SJSA1 (cell line): ENCODE measurements around the gene ETF1. TPM values are rescaled to one million over a fixed set of nuclear protein-coding genes. Genes with fewer than 3 reads are reported as not detected.

Experiments
- DNase-seq, 2 experiments: peaks; one replicate each; pipeline ENCODE4 v3.0.0-alpha.2; 2015 to 2020; ENCODE audit warnings: low spot score in 2 of 2, low read depth in 1 of 2
- H3K27ac ChIP-seq: fragments of 250-450 bp; sonication (Bioruptor Pico); 2 replicates; pipeline ENCODE4 v1.5.1; 2020; ENCODE audit warnings: mild to moderate bottlenecking, moderate library complexity
- H3K27me3 ChIP-seq: fragments of 250-450 bp; sonication (Bioruptor Pico); replicated peaks from 2 replicates; pipeline ENCODE4 v1.5.1; 2020; ENCODE audit warnings: mild to moderate bottlenecking, moderate library complexity
- H3K36me3 ChIP-seq: fragments of 250-450 bp; sonication (Bioruptor Pico); 2 replicates; pipeline ENCODE4 v1.5.1; 2020; ENCODE audit warnings: mild to moderate bottlenecking
- H3K4me1 ChIP-seq: fragments of 250-450 bp; sonication (Bioruptor Pico); replicated peaks from 2 replicates; pipeline ENCODE4 v1.6.1; 2021; ENCODE audit warnings: mild to moderate bottlenecking
- H3K4me3 ChIP-seq: fragments of 250-450 bp; sonication (Bioruptor Pico); 2 replicates; pipeline ENCODE4 v1.5.1; 2020; ENCODE audit warnings: mild to moderate bottlenecking
- H3K9me3 ChIP-seq: fragments of 250-450 bp; sonication (Bioruptor Pico); replicated peaks from 2 replicates; pipeline ENCODE4 v1.5.1; 2020; ENCODE audit warnings: mild to moderate bottlenecking
- total RNA-seq: library from RNA; depleted of rRNA; stranded (reverse); fragments of >200 nt; shearing (Covaris generic); gene quantifications from 2 replicates; pipeline ENCODE4 v1.2.3, GENCODE V29; 2014; rRNA removed

Gene ETF1
- 134 and 167 TPM in 2 replicates for total RNA-seq

DNA sequence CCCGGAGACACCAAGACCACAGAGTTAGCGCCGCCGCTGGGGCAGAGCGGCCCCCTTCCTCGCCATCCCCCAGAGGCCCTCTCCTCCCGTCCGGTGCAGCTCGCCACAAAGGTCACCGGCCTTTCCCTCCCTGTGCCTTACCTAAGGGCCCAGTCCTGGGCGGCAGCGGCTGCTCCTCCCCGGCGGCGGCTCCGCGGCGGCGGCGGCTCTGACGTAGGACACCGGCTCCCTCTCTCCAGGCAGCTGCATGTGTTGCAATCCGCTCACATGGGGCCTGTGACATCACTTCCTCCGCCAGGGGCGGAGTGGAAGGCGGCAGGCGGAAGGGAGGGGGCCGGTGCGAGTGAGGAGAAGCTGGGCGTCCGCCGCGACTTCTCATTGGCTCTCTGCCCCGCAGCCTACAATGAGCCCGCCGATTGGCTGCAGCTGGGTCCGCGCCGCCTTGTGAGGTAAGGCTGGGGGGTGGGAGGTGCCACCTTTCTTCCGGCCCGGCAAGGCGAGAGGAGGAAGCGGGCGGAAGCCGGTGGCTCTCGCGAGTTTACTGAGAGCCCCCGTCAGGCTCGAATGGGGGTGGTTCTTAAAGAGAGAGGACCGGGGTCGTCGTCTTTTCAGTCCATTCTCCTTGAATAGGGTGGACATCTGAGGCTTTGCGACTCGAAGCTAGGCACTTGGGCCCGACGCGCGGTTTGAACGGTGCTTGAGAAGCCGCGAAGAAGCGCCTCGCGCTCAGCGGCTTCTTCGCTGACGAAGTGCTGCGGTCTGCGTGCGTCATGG, at the start of gene ETF1:
TSS of gene ETF1 (minus strand) at position 281 of the 774 bp plus-strand sequence. CDS start 318 bp downstream, outside the sequence.
- H3K27me3 ChIP-seq, result no peaks in the 10 kb centered on the region
- H3K4me3 ChIP-seq, result peak within 1 kb of the TSS; percentile 77
- peak; percentile 100 for DNase-seq
- peaks cover 53% of the 10 kb centered on the region for H3K36me3 ChIP-seq
- H3K27ac ChIP-seq, result peak within 1 kb of the TSS; percentile 99
- H3K4me1 ChIP-seq, result peaks cover 23% of the 10 kb centered on the region
- H3K9me3 ChIP-seq, result no peaks in the 10 kb centered on the region

DNA sequence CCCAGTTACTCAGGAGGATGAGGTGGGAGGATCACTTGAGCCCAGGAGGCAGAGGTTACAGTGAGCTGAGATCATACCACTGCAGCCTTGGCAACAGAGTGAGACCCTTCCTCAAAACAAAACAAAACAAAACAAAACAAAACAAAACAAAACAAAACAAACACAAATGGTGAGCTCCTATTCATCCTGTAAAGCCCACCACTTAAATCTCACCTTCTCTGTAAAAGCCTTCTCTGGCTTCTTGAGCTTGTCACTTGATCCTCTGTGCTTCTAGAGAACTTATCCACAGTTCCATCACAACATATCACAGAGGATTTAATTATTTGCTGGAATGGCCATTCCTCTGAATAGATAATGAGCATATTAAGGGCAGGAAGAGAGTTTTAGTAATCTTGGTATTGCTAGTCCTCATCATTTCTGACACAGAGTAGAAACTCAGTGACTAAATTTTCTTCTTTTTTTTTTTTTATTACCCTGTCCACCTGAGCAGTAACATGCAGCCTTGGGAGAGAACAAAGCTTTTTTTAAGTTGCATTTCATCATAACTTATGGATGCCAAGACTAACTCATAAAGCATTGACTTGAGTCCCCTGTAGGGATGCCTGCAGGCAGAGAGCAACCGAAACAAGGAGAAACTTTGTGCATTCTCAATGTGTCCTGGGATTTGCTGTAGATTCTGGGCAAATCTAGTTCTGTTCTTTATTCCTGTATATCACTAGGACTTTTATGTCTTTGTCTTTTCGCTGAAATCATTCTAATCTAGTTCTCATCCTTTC, 45.2 kb upstream of the ETF1 start:
- no peaks in the 10 kb centered on the region for H3K4me1 ChIP-seq
- H3K9me3 ChIP-seq, result no peaks in the 10 kb centered on the region
- no peak for DNase-seq
- no peaks in the 10 kb centered on the region for H3K36me3 ChIP-seq
- H3K27ac ChIP-seq, result no peak overlapping the region
- H3K27me3 ChIP-seq, result peaks cover 10% of the 10 kb centered on the region; the same call in 1 of the 2 replicates
- H3K4me3 ChIP-seq, result no peak overlapping the region

DNA sequence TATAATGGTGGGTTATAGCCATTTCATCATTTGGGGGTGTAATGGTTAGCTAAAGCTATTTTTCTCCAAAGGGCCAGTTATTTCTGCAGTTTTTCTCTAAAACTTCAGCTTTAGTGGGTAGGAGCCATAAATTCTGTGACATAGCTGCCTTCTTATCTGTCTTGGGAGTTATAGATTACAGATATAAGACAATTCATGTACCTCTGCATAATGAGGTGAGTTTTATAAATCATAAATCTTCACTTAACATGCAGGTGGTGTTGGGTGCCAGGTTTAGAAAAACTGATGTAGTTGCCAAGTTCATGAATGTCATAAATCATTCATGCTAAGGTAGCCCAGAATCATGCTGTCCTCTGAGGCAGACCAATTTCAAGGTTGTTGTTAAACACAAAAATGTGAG, 42.1 kb upstream of the ETF1 start:
- H3K9me3 ChIP-seq, result no peaks in the 10 kb centered on the region
- no peak for DNase-seq
- peaks cover 10% of the 10 kb centered on the region; the same call in 1 of the 2 replicates for H3K27me3 ChIP-seq
- H3K27ac ChIP-seq, result no peak overlapping the region
- H3K4me3 ChIP-seq, result no peak overlapping the region
- no peaks in the 10 kb centered on the region for H3K36me3 ChIP-seq
- no peaks in the 10 kb centered on the region for H3K4me1 ChIP-seq

DNA sequence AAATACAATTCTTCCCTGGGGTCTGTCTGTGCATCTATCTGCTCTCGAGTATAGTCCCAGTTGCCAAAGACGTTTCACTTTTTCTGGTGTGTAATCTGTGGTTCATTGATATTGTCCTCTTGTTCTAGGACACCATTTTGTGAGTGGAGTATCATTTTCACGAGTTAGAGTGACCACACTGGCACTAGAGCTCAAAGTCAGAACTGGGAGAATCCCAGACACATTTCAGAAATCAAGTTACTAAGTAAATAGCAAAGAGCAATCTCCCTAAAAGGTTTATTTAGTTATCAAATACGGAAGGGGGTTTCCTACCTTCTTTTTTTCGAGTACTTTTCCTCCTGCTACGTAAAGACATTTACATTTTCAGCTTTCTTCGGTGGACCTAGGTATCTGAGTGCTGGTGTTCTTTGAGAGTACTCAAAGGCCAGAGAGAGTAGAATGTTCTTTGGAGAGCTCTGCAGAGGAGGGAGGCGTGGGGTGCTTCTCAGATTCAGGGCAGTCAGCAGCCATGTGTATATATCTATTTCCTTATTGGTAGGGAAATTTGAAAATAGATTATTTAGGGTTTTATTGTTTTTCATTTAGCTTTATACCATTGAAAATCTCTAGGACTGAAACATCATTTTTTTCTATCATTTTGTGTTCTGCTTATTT, 41.1 kb upstream of the ETF1 start:
- no peaks in the 10 kb centered on the region for H3K9me3 ChIP-seq
- no peaks in the 10 kb centered on the region for H3K4me1 ChIP-seq
- H3K27ac ChIP-seq, result no peak overlapping the region
- no peak overlapping the region for H3K4me3 ChIP-seq
- H3K27me3 ChIP-seq, result peaks cover 10% of the 10 kb centered on the region; the same call in 1 of the 2 replicates
- no peak for DNase-seq
- H3K36me3 ChIP-seq, result no peaks in the 10 kb centered on the region

DNA sequence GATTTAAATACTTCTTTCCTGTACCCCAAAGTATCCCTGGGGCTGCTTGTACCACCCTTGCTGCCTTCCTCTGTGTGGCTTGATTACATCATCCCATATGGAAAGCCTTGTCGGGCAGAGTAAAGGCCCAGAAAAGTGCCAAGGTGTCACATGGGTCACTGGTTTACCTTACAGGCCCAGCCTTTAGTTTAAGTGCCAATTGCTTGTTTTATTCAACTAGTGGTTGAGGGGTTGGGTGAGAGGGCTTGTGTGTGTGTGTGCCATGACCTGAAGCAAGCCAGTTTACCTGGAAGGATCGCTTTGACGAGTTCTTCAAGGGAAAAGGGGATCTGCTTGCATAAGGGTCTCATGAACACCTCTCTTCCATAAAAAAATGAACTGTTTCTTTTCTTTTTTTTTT, 39.9 kb upstream of the ETF1 start:
- H3K4me3 ChIP-seq, result no peak overlapping the region
- no peaks in the 10 kb centered on the region for H3K9me3 ChIP-seq
- H3K27ac ChIP-seq, result no peak overlapping the region
- DNase-seq, result no peak
- no peaks in the 10 kb centered on the region for H3K4me1 ChIP-seq
- H3K27me3 ChIP-seq, result peaks cover 10% of the 10 kb centered on the region; the same call in 1 of the 2 replicates
- H3K36me3 ChIP-seq, result no peaks in the 10 kb centered on the region

DNA sequence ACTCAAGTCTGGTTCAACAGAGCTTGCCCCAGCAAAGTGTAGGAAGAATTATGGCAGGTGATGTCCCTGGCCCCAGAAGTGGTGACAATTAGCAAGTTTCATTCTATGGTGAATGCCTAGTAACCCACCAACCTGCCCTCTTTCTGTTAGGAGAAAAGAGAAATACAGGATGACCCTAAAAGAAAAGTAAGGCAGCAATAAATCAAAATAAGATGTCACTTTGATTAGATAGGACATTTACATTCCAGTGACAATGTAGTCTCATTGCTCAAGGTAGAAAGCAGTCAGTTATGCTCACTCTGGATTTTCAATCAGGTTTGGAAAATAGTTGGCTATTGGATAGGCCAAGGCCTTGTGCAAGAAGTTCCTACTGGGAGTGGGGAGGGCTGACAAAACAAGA, 37.7 kb upstream of the ETF1 start:
- H3K27me3 ChIP-seq, result peaks cover 10% of the 10 kb centered on the region; the same call in 1 of the 2 replicates
- no peak overlapping the region for H3K27ac ChIP-seq
- no peaks in the 10 kb centered on the region for H3K9me3 ChIP-seq
- H3K4me1 ChIP-seq, result peaks cover 4% of the 10 kb centered on the region
- no peak overlapping the region for H3K4me3 ChIP-seq
- no peak for DNase-seq
- H3K36me3 ChIP-seq, result no peaks in the 10 kb centered on the region

DNA sequence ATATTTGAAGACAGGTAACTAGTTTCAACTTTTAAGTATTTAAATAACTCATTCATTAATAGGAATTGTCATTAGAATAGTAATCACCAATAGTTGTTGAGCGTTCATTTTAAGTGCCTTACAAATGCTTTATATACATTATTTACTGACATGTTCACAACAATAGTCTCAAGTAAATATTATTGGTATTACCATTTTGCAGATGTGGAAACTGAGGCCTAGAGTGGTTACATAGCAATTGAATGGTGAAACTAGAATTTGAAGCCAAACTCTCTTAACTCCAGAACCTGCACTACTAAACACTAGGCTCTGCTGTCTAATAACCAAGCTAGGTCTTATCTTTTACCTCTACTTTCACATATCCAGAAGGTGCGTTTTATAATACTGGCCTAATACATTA, 37.0 kb upstream of the ETF1 start:
- Histone ChIP-seq H3K36me3 (peaks cover 2% of the 10 kb centered on the region), H3K9me3 (no peaks in the 10 kb centered on the region), H3K27me3 (peaks cover 5% of the 10 kb centered on the region; the same call in 1 of the 2 replicates), H3K4me1 (peaks cover 5% of the 10 kb centered on the region), H3K27ac (no peak overlapping the region), H3K4me3 (no peak overlapping the region)
- DNase-seq, result no peak

DNA sequence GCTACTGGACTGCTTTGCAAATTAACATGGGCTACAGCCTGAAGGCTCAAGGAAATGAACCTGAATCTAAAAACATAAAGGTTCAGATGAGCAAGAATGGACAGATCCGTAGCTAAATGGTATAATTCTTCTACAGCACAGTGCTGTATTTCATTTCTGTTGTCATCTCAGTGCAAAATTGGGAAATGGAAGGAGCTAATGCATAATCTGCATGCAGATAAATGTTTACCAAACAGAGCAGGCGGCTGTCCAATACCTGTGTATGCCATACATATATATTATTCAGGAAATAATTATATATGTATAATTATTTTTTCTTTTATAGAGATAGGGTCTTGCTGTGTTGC, 36.5 kb upstream of the ETF1 start:
- peaks cover 5% of the 10 kb centered on the region for H3K4me1 ChIP-seq
- peaks cover 7% of the 10 kb centered on the region for H3K36me3 ChIP-seq
- no peaks in the 10 kb centered on the region for H3K9me3 ChIP-seq
- no peak for DNase-seq
- H3K4me3 ChIP-seq, result no peak overlapping the region
- no peak overlapping the region for H3K27ac ChIP-seq
- 0 out of 2 replicates have a peak, but pooled peaks cover under 1% of the 10 kb centered on the region for H3K27me3 ChIP-seq

DNA sequence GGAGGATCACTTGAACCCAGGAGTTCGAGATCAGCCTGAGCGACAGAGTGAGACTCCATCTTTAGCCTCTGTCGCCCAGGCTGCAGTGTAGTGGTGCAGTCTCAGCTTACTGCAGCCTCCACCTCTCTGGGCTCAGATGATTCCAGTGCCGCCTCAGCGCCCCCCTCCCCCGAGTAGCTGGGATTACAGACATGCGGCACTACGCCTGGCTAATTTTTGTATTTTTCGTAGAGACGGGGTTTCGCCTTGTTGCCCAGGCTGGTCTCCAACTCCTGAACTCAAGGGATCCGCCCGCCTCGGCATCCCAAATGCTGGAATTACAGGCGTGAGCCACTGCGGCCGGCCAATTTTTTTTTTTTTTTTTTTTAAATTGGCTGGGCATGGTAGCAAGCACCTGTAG, 34.4 kb upstream of the ETF1 start:
- Histone ChIP-seq H3K9me3 (no peaks in the 10 kb centered on the region), H3K4me3 (no peak overlapping the region), H3K36me3 (peaks cover 27% of the 10 kb centered on the region), H3K4me1 (peaks cover 10% of the 10 kb centered on the region), H3K27ac (no peak overlapping the region), H3K27me3 (no peaks in the 10 kb centered on the region)
- DNase-seq, result no peak

DNA sequence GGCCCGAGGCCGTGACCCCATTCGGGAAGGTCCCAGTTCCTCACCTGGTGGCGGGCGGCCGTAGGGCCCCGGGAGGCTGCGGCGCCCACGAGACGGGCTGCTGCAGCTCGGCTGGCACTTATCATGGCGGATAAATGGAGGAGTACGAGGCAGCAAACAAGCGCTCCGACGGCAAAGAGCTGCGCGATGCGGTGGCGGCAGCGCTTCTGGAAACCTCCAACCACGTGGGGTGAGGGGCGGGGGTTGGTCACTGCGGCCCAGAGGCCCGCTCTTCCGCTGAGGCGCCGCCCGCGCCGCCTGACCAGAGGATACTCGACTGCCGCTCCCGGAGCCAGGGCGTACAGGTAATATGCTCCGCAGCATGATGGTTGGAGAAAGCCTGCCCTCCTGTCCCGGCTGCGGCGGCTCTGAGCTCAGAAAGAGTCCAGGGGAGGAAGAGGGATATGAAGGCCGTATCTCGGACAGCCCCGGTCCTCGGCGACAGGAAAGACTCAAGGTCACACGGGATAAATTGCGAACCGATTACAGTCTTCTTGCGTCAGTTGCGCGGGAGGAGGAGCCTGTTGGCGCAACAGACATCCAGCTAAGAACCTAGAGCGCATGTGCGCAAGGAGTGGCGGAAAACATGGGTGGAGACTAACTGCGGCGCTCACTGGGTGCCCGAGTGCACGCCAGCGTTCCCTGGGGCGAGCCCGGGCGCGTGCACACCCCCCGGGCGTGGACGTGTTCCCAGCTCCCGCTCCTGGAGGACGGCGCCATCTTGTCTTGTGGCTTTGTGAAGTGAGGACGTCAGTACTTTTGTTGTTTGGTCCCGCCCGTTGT, 32.4 kb upstream of the ETF1 start, which contains the start of gene HSPA9:
TSS of gene HSPA9 (minus strand) at position 208 of the 822 bp plus-strand sequence. CDS start at position 125, 83 bp downstream.
- peak within 1 kb of the TSS; percentile 81 for H3K4me3 ChIP-seq
- no peaks in the 10 kb centered on the region for H3K27me3 ChIP-seq
- H3K9me3 ChIP-seq, result no peaks in the 10 kb centered on the region
- DNase-seq, result peak; percentile 100
- H3K36me3 ChIP-seq, result peaks cover 47% of the 10 kb centered on the region
- H3K27ac ChIP-seq, result peak within 1 kb of the TSS; percentile 100
- H3K4me1 ChIP-seq, result peaks cover 10% of the 10 kb centered on the region

DNA sequence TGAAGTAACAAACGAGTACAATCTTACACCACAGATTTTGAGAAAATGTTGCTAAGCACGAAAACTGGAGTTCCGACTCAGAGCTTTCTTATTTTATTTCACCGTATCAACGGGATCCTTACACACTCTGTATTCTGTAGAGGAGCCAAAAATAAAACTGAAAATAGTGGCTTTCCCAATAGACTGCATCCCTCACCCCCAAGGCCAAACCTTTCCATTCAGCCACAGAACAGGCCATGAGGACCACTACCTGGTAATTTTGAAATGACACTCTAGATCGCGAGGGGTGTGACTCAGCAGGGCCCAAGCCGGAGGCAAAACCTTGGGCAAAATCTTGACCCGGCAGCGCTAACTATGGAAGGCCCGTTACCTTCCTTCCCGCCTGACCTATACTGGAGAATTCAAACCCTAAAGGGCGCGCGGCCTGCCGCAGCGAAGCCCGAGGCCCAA, 31.7 kb upstream of the ETF1 start:
- DNase-seq, result no peak
- H3K9me3 ChIP-seq, result no peaks in the 10 kb centered on the region
- H3K4me1 ChIP-seq, result peaks cover 10% of the 10 kb centered on the region

DNA sequence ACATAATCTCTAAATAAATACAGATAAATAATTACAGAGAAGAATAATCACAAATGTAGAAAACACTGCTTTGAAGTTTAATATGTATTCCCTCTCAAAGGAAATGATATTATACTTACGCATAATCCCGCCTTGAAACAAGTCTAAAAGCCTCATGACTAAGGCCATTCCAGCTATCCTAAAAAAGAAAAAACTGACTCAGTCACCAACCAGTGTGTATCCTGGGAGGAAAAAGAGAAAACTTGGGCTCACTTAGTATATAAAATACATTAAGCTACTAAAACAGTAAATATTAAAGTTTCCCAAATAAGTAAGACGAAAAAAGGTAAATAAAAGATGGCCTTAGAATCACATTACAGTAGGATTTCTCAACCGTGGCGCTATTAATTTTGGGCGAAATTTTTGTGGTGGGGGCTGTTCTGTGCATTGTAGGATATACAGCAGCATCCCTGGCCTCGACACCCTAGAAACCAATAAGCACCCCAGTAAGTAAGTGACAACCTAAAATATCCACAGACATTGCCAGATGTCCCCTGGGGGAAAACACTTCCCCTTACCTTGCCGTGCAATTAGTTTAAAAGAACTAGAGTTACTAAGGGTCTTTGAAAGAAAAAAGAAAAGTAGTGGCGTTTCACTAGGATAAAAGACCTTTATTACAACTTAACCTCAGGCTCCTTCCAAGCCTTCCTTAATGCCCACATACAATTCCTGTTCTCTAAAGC, 31.1 kb upstream of the ETF1 start:
- peak overlapping the region; percentile 81 for H3K4me3 ChIP-seq
- no peaks in the 10 kb centered on the region for H3K9me3 ChIP-seq
- peaks cover 13% of the 10 kb centered on the region for H3K4me1 ChIP-seq
- DNase-seq, result peak in 1 of 2 experiments; percentile 30
- peak overlapping the region; percentile 100 for H3K27ac ChIP-seq
- H3K36me3 ChIP-seq, result peaks cover 60% of the 10 kb centered on the region
- H3K27me3 ChIP-seq, result no peaks in the 10 kb centered on the region

More for the DNA sequence above, 31.7 kb upstream of the ETF1 start:
- H3K27ac ChIP-seq, result peak overlapping the region; percentile 100
- H3K27me3 ChIP-seq, result no peaks in the 10 kb centered on the region
- H3K36me3 ChIP-seq, result peaks cover 53% of the 10 kb centered on the region
- peak overlapping the region; percentile 81 for H3K4me3 ChIP-seq
